GM12873 (cell line): Measurements from ENCODE around the gene TMEM60.

Source experiments
- CTCF ChIP-seq: IDR thresholded peaks from 2 replicates; pipeline ENCODE4 v1.5.1; 2012; ENCODE audit warnings: low read depth, mild to moderate bottlenecking, moderate library complexity, low read length, control low read depth; ENCODE audit not compliant: insufficient read depth; ENCODE audit errors: missing control alignments

The TMEM60 gene

GRCh38 chr7:77799078-77799964 is 1.1 kb upstream of the TMEM60 start:
- no peak for TF ChIP-seq CTCF

- no peak for TF ChIP-seq CTCF
These were observed 370 bp downstream of the TMEM60 start for GRCh38 chr7:77797734-77798393.

GRCh38 chr7:77796960-77797359 is 1.3 kb downstream of the TMEM60 start:
- no peak for TF ChIP-seq CTCF

- TF ChIP-seq CTCF, result no peak
These were observed 2.1 kb downstream of the TMEM60 start for GRCh38 chr7:77796109-77796508.

- no peak for TF ChIP-seq CTCF
These were observed 4.2 kb downstream of the TMEM60 start for GRCh38 chr7:77794000-77794399.

GRCh38 chr7:77791956-77792355 is 6.3 kb downstream of the TMEM60 start:
- no peak for TF ChIP-seq CTCF

GRCh38 chr7:77791336-77791735 is 6.9 kb downstream of the TMEM60 start:
- no peak for TF ChIP-seq CTCF
